ENCODE data around the gene CHID1.

GRCh38 chr11:872799-873198, 37.8 kb downstream of the CHID1 start:
- TF ChIP-seq CTCF (IDR thresholded peaks at IDR 0.05; ENCODE audit: low read depth, low read length, poor library complexity, severe bottlenecking): no peak
- TF ChIP-seq EZH2phosphoT487 (IDR thresholded peaks at IDR 0.05; ENCODE audit: borderline replicate concordance, low read length): no peak
